Activated CD4-positive, alpha-beta T cell treated with anti-CD3 and anti-CD28 coated beads, Interleukin-2, amount 50 U/mL, for 1 hour (primary cell): ENCODE measurements around the gene KRTAP10-7.
"Not testable (repeated sequence)": the region's sequence is repeated elsewhere in the genome, so short reads cannot be mapped to it uniquely, and the experiment has no call there.

ENCODE experiments used
- DNase-seq: peaks from one replicate; pipeline ENCODE4 v3.0.0-alpha.2; 2020

KRTAP10-7 gene

DNA sequence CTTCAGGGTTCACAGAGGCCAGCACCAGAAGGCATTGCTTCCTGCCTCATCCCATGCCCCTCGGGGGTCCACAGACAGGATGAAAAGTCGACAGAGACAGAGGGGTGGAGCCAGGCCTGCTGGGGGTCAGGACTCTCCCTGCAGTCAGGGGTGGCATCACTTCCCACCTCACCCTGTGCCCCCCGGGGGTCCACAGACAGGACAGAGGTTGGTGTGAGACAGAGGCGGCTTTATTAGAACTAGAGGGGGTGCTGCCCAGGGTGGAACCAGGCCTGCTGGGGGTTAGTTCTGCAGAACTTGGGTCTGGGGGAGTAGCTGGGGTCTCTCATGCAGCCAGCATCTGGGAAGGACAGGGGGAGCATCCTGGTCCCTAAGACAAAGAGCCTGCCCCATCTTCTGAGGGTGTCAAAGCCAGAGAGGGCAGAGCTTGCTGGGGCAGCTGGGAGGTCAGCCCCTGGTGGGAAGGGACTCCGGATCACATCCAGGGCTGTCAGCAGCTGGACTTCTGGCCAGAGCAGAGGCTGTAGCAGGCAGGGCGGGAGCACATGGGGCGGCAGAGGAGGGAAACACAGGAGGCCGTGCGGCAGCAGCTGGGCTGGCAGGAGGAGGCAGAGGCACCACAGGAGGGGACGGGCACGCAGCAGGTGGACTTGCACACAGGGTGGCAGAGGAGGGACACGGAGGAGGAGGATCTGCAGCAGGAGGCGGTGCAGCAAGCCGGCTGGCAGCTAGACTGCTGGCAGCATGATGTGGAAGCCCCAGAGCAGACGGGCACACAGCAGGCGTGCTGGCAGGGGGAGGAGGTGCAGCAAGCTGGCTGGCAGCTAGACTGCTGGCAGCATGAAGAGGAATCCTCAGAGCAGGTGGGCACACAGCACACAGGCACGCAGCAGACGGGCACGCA is 9.2 kb upstream of the KRTAP10-7 start:
- DNase-seq = not testable (repeated sequence)

DNA sequence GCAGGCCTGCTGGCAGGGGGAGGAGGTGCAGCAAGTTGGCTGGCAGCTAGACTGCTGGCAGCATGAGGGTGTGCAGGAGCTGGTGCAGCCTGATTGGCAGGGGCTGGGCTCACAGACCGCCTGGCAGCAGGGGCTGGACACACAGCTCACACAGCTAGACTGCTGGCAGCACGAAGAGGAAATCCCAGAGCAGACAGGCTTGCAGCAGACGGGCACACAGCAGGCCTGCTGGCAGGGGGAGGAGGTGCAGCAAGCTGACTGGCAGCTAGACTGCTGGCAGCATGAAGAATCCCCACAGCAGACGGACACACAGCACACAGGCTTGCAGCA is 8.6 kb upstream of the KRTAP10-7 start:
- DNase-seq = not testable (repeated sequence)

DNA sequence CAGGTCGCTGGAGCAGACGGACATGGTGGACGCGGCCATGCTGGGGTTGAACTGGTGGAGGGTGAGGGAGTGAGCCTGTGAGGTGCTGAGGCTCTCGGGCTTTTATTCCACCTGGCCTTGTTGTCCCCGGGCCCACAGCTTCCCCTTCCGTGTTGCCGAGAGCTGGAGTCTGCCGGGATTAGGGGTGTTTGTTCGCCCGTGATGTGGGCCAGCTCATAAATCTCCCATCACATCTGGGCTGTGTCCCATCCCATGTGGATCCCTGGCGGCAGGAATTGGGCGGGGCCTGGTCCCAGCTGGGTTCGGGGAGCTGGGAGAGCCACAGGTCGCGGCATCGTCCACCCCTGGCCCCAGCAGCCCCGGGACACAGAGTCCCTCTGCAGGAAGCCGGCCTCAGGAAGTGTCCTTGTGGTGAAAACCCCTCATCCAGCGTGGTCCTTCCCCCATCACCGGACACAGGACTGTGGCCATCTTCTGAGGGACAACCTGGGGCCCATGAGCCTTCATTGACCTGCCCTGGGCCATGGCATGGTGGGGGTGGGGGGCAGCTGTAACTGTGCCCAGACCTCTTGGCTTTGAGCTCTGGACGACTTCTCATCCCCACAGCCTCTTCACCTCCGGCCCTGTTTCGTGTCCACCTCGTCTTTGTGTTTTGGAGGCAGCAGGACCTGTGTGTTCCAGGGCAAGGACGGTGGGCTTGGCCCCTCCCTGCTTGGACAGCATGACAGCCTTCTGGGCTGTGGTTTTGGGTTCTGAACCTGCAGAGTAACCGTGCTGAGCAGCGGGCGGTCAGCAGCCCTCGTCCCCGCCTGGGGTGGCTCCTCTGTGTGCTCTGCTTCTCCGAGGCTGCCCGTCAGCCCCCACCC is 7.7 kb upstream of the KRTAP10-7 start, which contains the start of gene KRTAP10-6:
Gene KRTAP10-6, minus strand, starts transcription at position 60 of the 866 bp plus-strand sequence. Its CDS starts 21 bp downstream, at position 39.
- no peak for DNase-seq

DNA sequence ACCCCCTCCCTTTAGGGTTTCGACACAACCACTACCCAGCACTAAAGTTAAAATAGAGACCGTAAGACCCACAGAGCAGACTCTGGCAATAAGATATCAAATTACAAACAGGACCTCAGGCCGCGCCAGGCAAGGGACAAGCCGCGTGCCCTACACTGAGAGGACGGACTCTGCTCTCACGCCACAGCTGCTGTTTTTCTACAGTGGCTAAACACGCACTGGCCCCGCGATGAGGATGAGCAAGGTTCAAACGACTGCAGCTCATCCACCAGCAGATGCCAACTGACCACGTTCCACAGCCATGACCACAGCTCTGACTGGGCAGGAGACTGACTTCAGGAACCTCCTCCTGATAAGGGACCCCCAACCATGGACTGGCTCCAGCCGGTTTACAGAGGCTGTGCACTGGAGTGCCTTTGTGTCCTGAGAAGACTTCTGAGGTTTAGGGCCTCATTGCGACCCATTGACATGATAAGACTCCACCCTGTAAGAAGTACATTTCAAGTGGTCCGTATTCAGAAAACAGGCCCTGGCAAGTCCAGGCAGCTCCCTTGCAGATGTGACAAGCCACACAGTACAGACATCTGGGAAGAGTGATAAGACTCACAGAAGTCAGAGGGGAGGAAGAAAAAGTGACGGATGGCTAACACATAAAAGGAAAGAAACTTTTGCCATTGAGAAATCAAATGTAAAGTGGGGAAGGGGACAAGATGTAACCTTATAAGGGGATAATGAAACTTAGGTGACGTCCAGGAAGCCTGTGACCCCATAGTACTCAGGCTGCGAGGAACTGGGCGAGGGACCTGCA is 6.6 kb upstream of the KRTAP10-7 start:
- DNase-seq = no peak

- no peak for DNase-seq
Measured at GRCh38 chr21:44594406-44594916, 5.9 kb upstream of the KRTAP10-7 start.

DNA sequence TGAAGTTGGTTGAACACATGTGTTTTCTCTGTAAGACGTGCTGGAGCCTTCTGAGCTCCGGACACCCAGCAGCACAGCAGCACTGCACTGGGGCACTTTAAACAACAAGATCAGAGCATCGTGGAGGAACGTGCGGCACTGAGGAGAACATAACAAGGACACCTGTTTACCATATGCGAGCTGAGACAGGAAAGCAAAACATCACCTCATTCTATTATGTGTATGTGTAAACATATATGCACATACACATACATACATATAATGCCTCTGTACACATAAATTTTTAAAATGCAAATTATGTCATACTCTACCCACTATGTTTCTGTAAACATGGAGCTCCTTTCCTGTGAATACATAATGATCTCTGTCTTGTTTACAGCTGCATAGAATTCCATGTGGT is 4.9 kb upstream of the KRTAP10-7 start:
- no peak for DNase-seq

DNA sequence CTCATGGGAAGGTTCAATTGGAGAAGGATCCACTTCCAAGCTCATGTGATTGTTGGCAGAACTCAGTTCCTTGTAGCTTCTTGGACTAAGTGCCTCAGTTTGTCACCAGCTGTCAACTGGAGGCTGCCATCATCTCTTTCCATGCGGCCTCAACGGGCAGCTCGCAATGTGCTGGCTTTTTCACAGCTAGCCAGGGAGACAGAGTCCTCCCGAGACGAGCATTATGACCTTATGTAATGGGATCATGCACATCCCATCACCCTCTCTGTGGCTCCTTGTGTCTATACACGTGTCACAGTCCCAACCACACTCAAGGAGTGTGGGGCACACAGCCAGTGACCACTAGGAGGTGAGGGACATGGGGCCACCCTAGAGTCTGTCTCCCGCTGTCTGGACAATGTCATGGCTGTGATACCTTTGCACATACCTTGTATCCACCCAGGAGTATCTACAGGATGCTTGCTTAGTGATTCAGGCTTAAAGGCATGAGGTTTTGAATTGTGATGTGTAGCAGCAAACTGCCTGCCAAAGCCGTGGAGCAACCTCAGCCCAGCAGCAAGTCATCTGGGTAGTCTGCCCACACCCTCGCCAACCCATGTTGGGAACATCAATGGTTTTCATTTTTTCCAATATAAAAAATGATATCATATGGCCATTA is 4.2 kb upstream of the KRTAP10-7 start:
- no peak for DNase-seq

DNA sequence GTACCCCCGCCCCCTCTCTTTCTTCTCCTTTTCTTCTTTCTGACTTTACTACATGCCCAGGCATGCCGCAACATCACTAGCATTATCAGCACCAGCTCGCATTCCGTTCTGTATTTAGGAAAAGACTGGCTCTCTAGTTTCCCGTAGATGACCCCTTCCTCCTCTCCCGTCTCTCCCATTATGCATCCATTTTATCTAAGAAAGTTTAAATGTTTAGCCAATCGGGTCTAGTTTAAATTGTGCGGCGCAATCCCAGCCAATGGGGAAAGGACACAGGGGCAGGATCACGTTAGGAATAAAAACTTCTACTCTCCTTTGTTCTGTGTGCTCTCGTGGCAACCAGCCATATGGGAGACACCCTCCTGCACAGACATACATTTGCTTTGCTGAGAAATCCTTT is 2.3 kb upstream of the KRTAP10-7 start:
- DNase-seq = no peak

DNA sequence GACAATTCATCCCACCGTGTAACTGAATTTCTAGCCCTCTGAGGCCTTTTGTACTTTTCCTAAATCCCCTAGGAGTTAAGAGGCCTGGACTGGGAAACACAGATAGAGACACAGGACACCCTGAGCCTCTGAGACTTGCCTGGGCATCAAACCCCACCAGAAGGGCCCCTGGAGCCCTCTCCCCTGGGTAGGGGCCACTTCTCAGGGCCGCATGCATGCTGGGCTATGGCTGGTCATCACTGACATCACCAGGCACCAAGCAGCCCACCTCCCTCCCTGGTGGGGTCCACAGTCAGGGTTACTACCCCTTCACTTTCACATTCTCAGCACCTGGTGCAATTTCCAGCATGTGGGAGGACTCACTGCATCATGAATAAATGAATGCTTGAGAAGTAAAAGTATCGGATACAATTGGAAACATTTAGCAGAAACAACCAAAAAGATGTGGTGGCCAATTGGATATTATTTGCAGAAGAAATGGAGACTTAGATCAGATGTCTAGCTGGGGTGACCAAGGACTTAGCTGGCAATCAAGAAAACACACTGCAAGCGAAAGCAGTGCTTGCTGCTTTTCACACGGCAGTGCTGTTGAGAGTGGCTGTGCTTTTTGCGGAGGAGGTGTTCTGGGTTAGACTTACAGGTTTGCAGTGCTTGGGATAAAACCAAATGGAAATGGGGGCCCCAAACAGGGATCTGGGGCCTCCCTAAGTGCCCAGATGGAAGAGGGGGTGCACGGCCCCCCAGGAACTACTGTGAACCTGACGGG is 950 bp upstream of the KRTAP10-7 start:
- no peak for DNase-seq

GRCh38 chr21:44601091-44601490 is 694 bp downstream of the KRTAP10-7 start:
- DNase-seq = not testable (repeated sequence)

- no peak for DNase-seq
Measured at GRCh38 chr21:44601596-44602462, 1.4 kb downstream of the KRTAP10-7 start.

DNA sequence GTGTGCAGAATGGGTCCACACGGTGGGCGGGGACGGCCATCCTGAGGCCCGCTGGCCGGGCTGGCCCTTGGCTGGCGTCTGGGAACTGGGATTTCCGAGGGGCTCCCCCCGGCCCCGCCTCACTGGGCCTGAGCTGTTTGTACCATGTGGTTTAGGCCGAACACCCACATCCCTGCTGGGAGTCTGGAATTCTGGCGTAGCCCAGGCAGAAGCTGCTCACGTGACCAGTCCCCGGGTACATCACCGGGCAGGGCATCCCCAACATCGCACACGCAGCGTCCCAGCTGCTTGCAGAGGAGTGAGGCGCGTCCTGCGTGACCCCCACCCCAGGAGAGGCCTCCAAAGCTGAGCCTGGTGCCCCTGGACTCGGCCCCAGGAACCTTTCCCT is 2.1 kb downstream of the KRTAP10-7 start:
- no peak for DNase-seq

DNA sequence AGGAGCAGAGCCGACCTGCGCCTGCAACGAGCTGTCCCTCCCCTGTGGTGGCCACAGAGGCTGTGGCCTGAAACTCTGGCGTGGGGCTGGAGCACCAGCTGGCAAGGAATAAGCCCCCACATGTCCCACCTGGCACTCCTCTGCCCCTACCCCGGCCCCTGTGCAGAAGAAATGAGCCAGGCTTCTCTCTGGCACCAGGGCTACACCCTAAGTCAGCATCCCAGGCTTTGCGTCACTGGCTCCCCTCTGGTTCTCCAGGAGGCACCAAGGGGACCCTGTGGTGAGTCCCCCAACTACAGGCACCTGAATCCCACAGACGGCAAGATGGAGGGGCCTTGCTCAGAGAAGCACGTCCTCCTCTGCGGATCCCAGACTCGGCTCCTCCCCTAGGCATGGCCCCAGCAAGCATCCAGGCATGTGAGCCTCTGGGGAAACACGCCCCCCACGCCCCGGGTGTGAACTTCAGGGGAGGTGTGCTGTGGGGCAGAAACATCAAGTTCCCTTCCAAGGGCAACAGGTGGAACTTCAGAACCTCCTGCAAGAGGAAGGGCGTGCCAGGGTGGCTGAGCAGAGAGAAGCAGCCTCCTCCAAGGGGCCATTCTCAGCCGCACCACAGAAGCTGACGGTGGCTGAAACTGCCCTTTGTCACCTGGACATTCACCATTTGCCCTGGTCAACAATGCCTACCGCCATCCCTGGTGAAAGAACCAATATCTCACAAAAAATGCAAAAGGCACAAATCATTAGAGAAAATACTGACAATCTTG is 2.9 kb downstream of the KRTAP10-7 start:
- DNase-seq = no peak

DNA sequence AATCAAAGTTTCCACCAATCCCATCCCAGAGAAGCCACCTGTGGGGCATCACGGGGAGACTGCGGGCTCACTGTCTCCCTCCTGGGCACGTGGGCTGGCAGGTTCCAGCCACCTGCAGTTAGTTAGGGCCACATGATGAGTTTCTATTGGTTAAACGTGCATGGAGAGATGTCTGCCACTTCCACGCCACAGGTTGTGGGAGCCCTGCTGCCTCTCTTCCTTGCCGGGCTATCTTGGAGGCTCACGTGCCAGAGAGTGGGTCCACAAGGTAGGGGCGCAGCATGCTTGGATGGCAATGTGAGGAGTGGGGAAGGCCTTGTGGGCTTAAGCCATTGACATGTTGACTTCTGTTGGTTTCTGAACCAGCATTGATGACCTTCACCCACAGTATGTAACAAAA is 3.5 kb downstream of the KRTAP10-7 start:
- DNase-seq = no peak

DNA sequence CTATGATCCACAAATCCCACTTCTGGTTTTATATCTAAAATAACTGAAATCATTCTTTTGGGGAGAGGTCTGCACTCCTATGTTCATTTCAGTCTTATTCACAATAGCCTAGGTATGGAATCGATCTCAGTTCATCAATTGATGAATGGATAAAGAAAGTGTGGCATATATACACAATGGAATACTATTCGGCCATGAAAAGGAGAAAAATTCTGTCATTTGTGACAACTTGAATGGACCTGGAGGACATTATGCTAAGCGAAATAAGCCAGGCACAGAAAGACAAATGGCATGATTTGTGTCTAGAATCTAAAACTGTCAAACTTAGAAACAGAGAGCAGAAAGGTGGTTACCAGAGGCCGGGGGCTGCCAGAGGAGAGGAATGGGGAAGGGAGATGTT is 6.1 kb downstream of the KRTAP10-7 start:
- DNase-seq = no peak

DNA sequence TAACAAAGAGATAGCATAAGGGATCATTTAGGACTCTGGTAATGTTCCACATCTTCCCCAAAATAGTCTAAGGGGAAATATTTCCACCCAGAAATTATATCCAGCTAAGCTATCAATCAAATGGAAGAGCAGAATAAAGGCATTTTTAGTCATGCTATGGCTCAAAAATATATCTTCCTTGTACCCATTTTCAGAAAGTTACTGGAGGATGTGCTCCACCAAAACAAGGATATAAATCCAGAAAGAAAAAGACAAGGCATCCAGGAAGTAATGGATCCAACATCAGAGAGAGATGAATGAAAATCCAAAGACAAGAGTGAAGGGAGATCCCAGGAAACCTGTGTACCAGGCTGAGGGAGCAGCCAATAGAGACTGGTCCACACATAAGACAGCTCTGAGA is 8.8 kb downstream of the KRTAP10-7 start:
- DNase-seq = no peak

- DNase-seq = not testable (repeated sequence)
Measured at GRCh38 chr21:44610157-44610843, 9.9 kb downstream of the KRTAP10-7 start.

- no peak for DNase-seq
Measured at GRCh38 chr21:44611551-44611950, 11.2 kb downstream of the KRTAP10-7 start.

GRCh38 chr21:44612029-44612486 is 11.7 kb downstream of the KRTAP10-7 start, which contains the start of gene KRTAP10-8:
Gene KRTAP10-8 (plus strand): TSS chr21:44612079. CDS start chr21:44612101, 22 bp downstream.
- no peak for DNase-seq
